ENCODE results near the gene RHNO1. TPM values are rescaled to one million over a fixed set of nuclear protein-coding genes. Genes with fewer than 3 reads are reported as not detected.

The RHNO1 gene
- total RNA-seq, 1 experiment from 2014 or later: 64.8 TPM

GRCh38 chr12:2934371-2934770 lies 57.3 kb downstream of the RHNO1 start:
- H3K9me3 Mint-ChIP-seq (ENCODE audit: low read depth, unreplicated experiment): no peaks in the 10 kb centered on the region
- no TSS peak for BruUV-seq (replicated peaks)
- intact Hi-C loops (cut with micrococcal nuclease; ENCODE audit: unreplicated experiment): no loop called here
- no peaks in the 10 kb centered on the region for H3K27me3 Mint-ChIP-seq (ENCODE audit: unreplicated experiment)
- TF ChIP-seq CTCF (IDR thresholded peaks at IDR 0.05; ENCODE audit: unreplicated experiment): no peak
- no peak overlapping the region for H3K4me3 Mint-ChIP-seq (ENCODE audit: low read depth, unreplicated experiment)
- no peak overlapping the region for H3K27ac Mint-ChIP-seq (ENCODE audit: unreplicated experiment)
- CTCF ChIA-PET: no interaction called here
- peaks cover 21% of the 10 kb centered on the region for H3K36me3 Mint-ChIP-seq (ENCODE audit: insufficient read depth, unreplicated experiment)
- H3K4me1 Mint-ChIP-seq (ENCODE audit: low read depth, unreplicated experiment): no peaks in the 10 kb centered on the region
- DNase-seq: no peak

GRCh38 chr12:2936301-2936700 lies 59.3 kb downstream of the RHNO1 start:
- no TSS peak for BruUV-seq (replicated peaks)
- Mint-ChIP-seq H3K36me3 (ENCODE audit: insufficient read depth, unreplicated experiment) (peaks cover 16% of the 10 kb centered on the region), H3K9me3 (ENCODE audit: low read depth, unreplicated experiment) (no peaks in the 10 kb centered on the region), H3K27ac (ENCODE audit: unreplicated experiment) (no peak overlapping the region), H3K4me1 (ENCODE audit: low read depth, unreplicated experiment) (no peaks in the 10 kb centered on the region), H3K27me3 (ENCODE audit: unreplicated experiment) (no peaks in the 10 kb centered on the region), H3K4me3 (ENCODE audit: low read depth, unreplicated experiment) (no peak overlapping the region)
- CTCF ChIA-PET: no interaction called here
- no peak for DNase-seq
- no peak for TF ChIP-seq CTCF (IDR thresholded peaks at IDR 0.05; ENCODE audit: unreplicated experiment)
- intact Hi-C loops (cut with micrococcal nuclease; ENCODE audit: unreplicated experiment): no loop called here

- no peaks in the 10 kb centered on the region for H3K9me3 Mint-ChIP-seq (ENCODE audit: low read depth, unreplicated experiment)
- no peaks in the 10 kb centered on the region for H3K4me1 Mint-ChIP-seq (ENCODE audit: low read depth, unreplicated experiment)
- no peak overlapping the region for H3K27ac Mint-ChIP-seq (ENCODE audit: unreplicated experiment)
- CTCF ChIA-PET: no interaction called here
- intact Hi-C loops (cut with micrococcal nuclease; ENCODE audit: unreplicated experiment): no loop called here
- BruUV-seq (replicated peaks): no TSS peak
- no peak for TF ChIP-seq CTCF (IDR thresholded peaks at IDR 0.05; ENCODE audit: unreplicated experiment)
- H3K36me3 Mint-ChIP-seq (ENCODE audit: insufficient read depth, unreplicated experiment): peaks cover 15% of the 10 kb centered on the region
- H3K4me3 Mint-ChIP-seq (ENCODE audit: low read depth, unreplicated experiment): no peak overlapping the region
- H3K27me3 Mint-ChIP-seq (ENCODE audit: unreplicated experiment): no peaks in the 10 kb centered on the region
- no peak for DNase-seq
Observed at GRCh38 chr12:2937500-2937899, 60.5 kb downstream of the RHNO1 start.

Other genes with a start within 250 kb of the RHNO1 start
- 122 and 145 TPM in 2 replicates for gene FKBP4, start 82.3 kb upstream of the RHNO1 start, total RNA-seq (2022)
- gene ITFG2, start 64.6 kb upstream of the RHNO1 start, total RNA-seq (2022): 26.7 and 31.9 TPM in 2 replicates
- not detected in 2 replicates for gene NRIP2, start 42.2 kb upstream of the RHNO1 start, total RNA-seq (2022)
- not detected in 2 replicates for gene TEX52, start 20.2 kb upstream of the RHNO1 start, total RNA-seq (2022)
- gene FOXM1, start within 50 bp of the RHNO1 start, total RNA-seq (2022): 85.8 and 103 TPM in 2 replicates
- gene TULP3, start 13.7 kb downstream of the RHNO1 start, total RNA-seq (2022): 19.7 and 21.6 TPM in 2 replicates
- 33.0 and 34.2 TPM in 2 replicates for gene TEAD4, start 82.2 kb downstream of the RHNO1 start, total RNA-seq (2022)
- 6.0 and 8.5 TPM in 2 replicates for gene TSPAN9, start 200.2 kb downstream of the RHNO1 start, total RNA-seq (2022)